HT1080 (cell line): ENCODE measurements around the gene GSG1L2. TPM values are rescaled to one million over a fixed set of nuclear protein-coding genes. Genes with fewer than 3 reads are reported as not detected.

Source experiments
- total RNA-seq: library from RNA; depleted of rRNA; stranded (reverse); fragments of >200 nt; shearing (Covaris generic); gene quantifications from 2 replicates; pipeline ENCODE4 v1.2.3, GENCODE V29; 2014; rRNA removed

The GSG1L2 gene
- total RNA-seq, 1 experiment from 2014 or later: not detected

Other genes with a start within 250 kb of the GSG1L2 start
- 32.7 and 40.0 TPM in 2 replicates for gene STX8, start 246.3 kb downstream of the GSG1L2 start, total RNA-seq
- gene CFAP52, start 245.4 kb downstream of the GSG1L2 start, total RNA-seq: not detected in 2 replicates
- 0.07 and 0.84 TPM in 2 replicates for gene USP43, start 176.6 kb downstream of the GSG1L2 start, total RNA-seq
- gene DHRS7C, start 30.5 kb downstream of the GSG1L2 start, total RNA-seq: not detected in 2 replicates
- gene GLP2R, start 3.8 kb upstream of the GSG1L2 start, total RNA-seq: 0.63 and 0.90 TPM in 2 replicates
- not detected in 2 replicates for gene RCVRN, start 83.2 kb upstream of the GSG1L2 start, total RNA-seq